SK-N-SH (cell line): Measurements from ENCODE around the gene MS4A2. TPM values are rescaled to one million over a fixed set of nuclear protein-coding genes. Genes with fewer than 3 reads are reported as not detected.

Source experiments
- CTCF ChIA-PET: fragments of 300-600, 350-600 bp; formaldehyde crosslinking; extraction: SDS; loops from one replicate; lab custom pipeline; 2021; lab: Yijun Ruan, JAX
- POLR2A ChIA-PET: fragments of 350-600 bp; sonication (Branson Sonifier 250); formaldehyde crosslinking; extraction: SDS; loops from one replicate; lab custom pipeline; 2020; ENCODE audit warnings: antibody characterized with exemption, inconsistent platforms; lab: Yijun Ruan, JAX
- DNase-seq: peaks from one replicate; pipeline ENCODE4 v3.0.0; 2012
- H2AFZ ChIP-seq: fragments of 200-600 bp; sonication (generic); 2 replicates; pipeline ENCODE4 v1.8.1; 2016; ENCODE audit warnings: antibody characterized with exemption, mild to moderate bottlenecking, low read depth
- H3F3A ChIP-seq: fragments of 200-600 bp; sonication (generic); replicated peaks from 2 replicates; pipeline ENCODE3; 2016; ENCODE audit warnings: antibody characterized with exemption, mild to moderate bottlenecking; ENCODE audit not compliant: insufficient read depth
- H3K27ac ChIP-seq, 2 experiments: fragments of 200-500 bp in 1 of 2; fragments of 200-600 bp in 1 of 2; sonication (Bioruptor generic) in 1 of 2; sonication (generic), shearing (Covaris generic) in 1 of 2; 2 replicates each; pipeline versions ENCODE4 v1.5.1 to v1.6.1; 2014 to 2016; ENCODE audit warnings: low read depth in 2 of 2, inconsistent platforms in 1 of 2, low read length in 1 of 2, mild to moderate bottlenecking in 1 of 2, mixed read lengths in 1 of 2
- H3K27me3 ChIP-seq: fragments of 200-600 bp; sonication (generic), shearing (Covaris generic); 2 replicates; pipeline ENCODE4 v1.6.1; 2016; ENCODE audit warnings: mixed run types; ENCODE audit not compliant: insufficient read depth
- H3K36me3 ChIP-seq, 2 experiments: fragments of 200-500 bp in 1 of 2; fragments of 200-600 bp in 1 of 2; sonication (Bioruptor generic) in 1 of 2; sonication (generic) in 1 of 2; replicated peaks in 1 of 2; 2 replicates each; pipeline versions ENCODE3 to v1.5.1; 2014 to 2016; ENCODE audit warnings: low read length in 1 of 2, mild to moderate bottlenecking in 1 of 2; ENCODE audit not compliant: insufficient read depth in 2 of 2, control insufficient read depth in 1 of 2
- H3K4me1 ChIP-seq, 2 experiments: fragments of 200-500 bp in 1 of 2; fragments of 200-600 bp in 1 of 2; sonication (Bioruptor generic) in 1 of 2; sonication (generic), shearing (Covaris generic) in 1 of 2; 2 replicates each; pipeline versions ENCODE4 v1.5.1 to v1.6.1; 2014 to 2016; ENCODE audit warnings: low read depth in 1 of 2, low read length in 1 of 2, mixed run types in 1 of 2; ENCODE audit not compliant: insufficient read depth in 2 of 2, control insufficient read depth in 1 of 2
- H3K4me2 ChIP-seq: fragments of 200-600 bp; sonication (generic), shearing (Covaris generic); 2 replicates; pipeline ENCODE4 v1.6.1; 2017; ENCODE audit warnings: mixed run types
- H3K4me3 ChIP-seq, 2 experiments: fragments of 200-500 bp in 1 of 2; fragments of 200-600 bp in 1 of 2; sonication (Bioruptor generic) in 1 of 2; sonication (generic), shearing (Covaris generic) in 1 of 2; 2 replicates each; pipeline versions ENCODE4 v1.5.1 to v1.8.1; 2014 to 2016; ENCODE audit warnings: low read depth in 2 of 2, inconsistent platforms in 1 of 2, low read length in 1 of 2, mild to moderate bottlenecking in 1 of 2, mixed read lengths in 1 of 2, moderate library complexity in 1 of 2
- H3K79me2 ChIP-seq: fragments of 200-600 bp; sonication (generic); 2 replicates; pipeline ENCODE4 v1.8.1; 2017; ENCODE audit warnings: mild to moderate bottlenecking; ENCODE audit not compliant: insufficient read depth
- H3K9ac ChIP-seq: fragments of 200-600 bp; sonication (generic); 2 replicates; pipeline ENCODE4 v1.6.1; 2017; ENCODE audit warnings: mixed run types
- H3K9me2 ChIP-seq: fragments of 200-600 bp; sonication (generic); 2 replicates; pipeline ENCODE4 v1.6.1; 2017; ENCODE audit warnings: mixed run types
- H3K9me3 ChIP-seq: fragments of 200-600 bp; sonication (generic); 2 replicates; pipeline ENCODE4 v1.6.1; 2017; ENCODE audit warnings: mixed run types, mild to moderate bottlenecking, moderate library complexity
- H4K20me1 ChIP-seq: fragments of 200-600 bp; sonication (generic); 2 replicates; pipeline ENCODE4 v1.6.1; 2017; ENCODE audit warnings: mild to moderate bottlenecking, mixed run types; ENCODE audit not compliant: insufficient read depth
- ELF1 ChIP-seq: IDR thresholded peaks from 2 replicates; pipeline ENCODE4 v1.4.0; 2012
- EZH2phosphoT487 ChIP-seq: fragments of 200-600 bp; sonication (generic); IDR thresholded peaks from 2 replicates; pipeline ENCODE4 v1.6.1; 2017; ENCODE audit warnings: low read depth, mixed run types, mild to moderate bottlenecking, antibody characterized with exemption, moderate library complexity, borderline replicate concordance
- FOXM1 ChIP-seq: IDR thresholded peaks from 2 replicates; pipeline ENCODE4 v1.4.0; 2012; ENCODE audit warnings: low read depth, mild to moderate bottlenecking
- GATA2 ChIP-seq: sonication (generic); formaldehyde crosslinking; IDR thresholded peaks from 2 replicates; pipeline ENCODE4 v1.5.0; 2020; ENCODE audit warnings: mild to moderate bottlenecking, missing genetic modification reagents
- NFIC ChIP-seq: IDR thresholded peaks from 2 replicates; pipeline ENCODE4 v1.4.0; 2012; ENCODE audit warnings: borderline replicate concordance
- RCOR1 ChIP-seq: fragments of 150-350 bp; IDR thresholded peaks from 2 replicates; pipeline ENCODE4 v1.6.1; 2017; ENCODE audit warnings: antibody characterized with exemption, low read length
- REST ChIP-seq: IDR thresholded peaks from 2 replicates; pipeline ENCODE4 v1.6.1; 2012; ENCODE audit warnings: mild to moderate bottlenecking, low read depth, low read length, moderate library complexity
- SMC3 ChIP-seq: IDR thresholded peaks from 2 replicates; pipeline ENCODE4 v1.6.1; 2012; ENCODE audit warnings: low read depth, low read length, improper control_type of control experiment
- YY1 ChIP-seq: IDR thresholded peaks from 2 replicates; pipeline ENCODE4 v1.4.0; 2012; ENCODE audit warnings: low read depth, mild to moderate bottlenecking
- ZBTB33 ChIP-seq: IDR thresholded peaks from 2 replicates; pipeline ENCODE4 v1.4.0; 2012; ENCODE audit warnings: low read depth, borderline replicate concordance
- WGBS: methylation state at CpG from one replicate; pipeline ENCODE4 v1.1.6; 2017; ENCODE audit warnings: low lambda C conversion rate; 5-methylcytosine and 5-hydroxymethylcytosine counted together
- polyA plus RNA-seq, 3 experiments: library from polyadenylated mRNA; depleted of rRNA; stranded (reverse); fragments of >200 nt; gene quantifications; 2 replicates each; pipeline ENCODE4 v1.2.3, GENCODE V29; 2012
- TF ChIP-seq, protein P1 (sequence below): IDR thresholded peaks from 2 replicates; pipeline ENCODE4 v1.4.0; 2012; ENCODE audit warnings: low read depth
- TF ChIP-seq, protein P2 (sequence below): fragments of 150-350 bp; IDR thresholded peaks from 2 replicates; pipeline ENCODE4 v1.6.1; 2017; ENCODE audit warnings: antibody characterized with exemption, low read length, low read depth, borderline replicate concordance

Gene MS4A2
- polyA plus RNA-seq, 1 of the 3 experiments (the other 2 are of a cell fraction): not detected

- WGBS: 23% methylated on average over 3 of the region's 3 CpGs
- H3K4me2 ChIP-seq: no peak overlapping the region
- CTCF ChIA-PET: interaction anchor here (1.1 kb wide), 1 partner anchor 307 kb away, joined by 3 read pairs; no protein-coding TSS in a partner anchor
Observed at GRCh38 chr11:60129853-60130252, 41.4 kb downstream of the MS4A2 start.

More at GRCh38 chr11:60129853-60130252, 41.4 kb downstream of the MS4A2 start:
- H3K79me2 ChIP-seq: no peaks in the 10 kb centered on the region
- H3K36me3 ChIP-seq: no peaks in the 10 kb centered on the region
- no peak overlapping the region for H2AFZ ChIP-seq
- no peaks in the 10 kb centered on the region for H4K20me1 ChIP-seq
- no peaks in the 10 kb centered on the region for H3K9me3 ChIP-seq
- H3K4me3 ChIP-seq: no peak overlapping the region
- no peak for DNase-seq
- H3K9me2 ChIP-seq: no peaks in the 10 kb centered on the region
- no peak overlapping the region for H3K27ac ChIP-seq
- POLR2A ChIA-PET: no interaction called here
- no peak for TF ChIP-seq FOXM1
- no peak for TF ChIP-seq SMC3
- no peak for TF ChIP-seq YY1
- no peak for TF ChIP-seq EZH2phosphoT487
- TF ChIP-seq NFIC: no peak
- TF ChIP-seq GATA2: no peak
- TF ChIP-seq RCOR1: no peak
- no peak for TF ChIP-seq ZBTB33
- no peak for TF ChIP-seq ELF1
- no peak for TF ChIP-seq REST
- TF ChIP-seq, protein P1, sequence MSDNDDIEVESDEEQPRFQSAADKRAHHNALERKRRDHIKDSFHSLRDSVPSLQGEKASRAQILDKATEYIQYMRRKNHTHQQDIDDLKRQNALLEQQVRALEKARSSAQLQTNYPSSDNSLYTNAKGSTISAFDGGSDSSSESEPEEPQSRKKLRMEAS: no peak
- TF ChIP-seq, protein P2, sequence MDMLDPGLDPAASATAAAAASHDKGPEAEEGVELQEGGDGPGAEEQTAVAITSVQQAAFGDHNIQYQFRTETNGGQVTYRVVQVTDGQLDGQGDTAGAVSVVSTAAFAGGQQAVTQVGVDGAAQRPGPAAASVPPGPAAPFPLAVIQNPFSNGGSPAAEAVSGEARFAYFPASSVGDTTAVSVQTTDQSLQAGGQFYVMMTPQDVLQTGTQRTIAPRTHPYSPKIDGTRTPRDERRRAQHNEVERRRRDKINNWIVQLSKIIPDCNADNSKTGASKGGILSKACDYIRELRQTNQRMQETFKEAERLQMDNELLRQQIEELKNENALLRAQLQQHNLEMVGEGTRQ: no peak
- H3K9ac ChIP-seq: no peak overlapping the region
- no peaks in the 10 kb centered on the region for H3K4me1 ChIP-seq
- H3F3A ChIP-seq: no peaks in the 10 kb centered on the region
- no peaks in the 10 kb centered on the region for H3K27me3 ChIP-seq
